Measurements from ENCODE around the gene PROM1.

Gene PROM1

DNA sequence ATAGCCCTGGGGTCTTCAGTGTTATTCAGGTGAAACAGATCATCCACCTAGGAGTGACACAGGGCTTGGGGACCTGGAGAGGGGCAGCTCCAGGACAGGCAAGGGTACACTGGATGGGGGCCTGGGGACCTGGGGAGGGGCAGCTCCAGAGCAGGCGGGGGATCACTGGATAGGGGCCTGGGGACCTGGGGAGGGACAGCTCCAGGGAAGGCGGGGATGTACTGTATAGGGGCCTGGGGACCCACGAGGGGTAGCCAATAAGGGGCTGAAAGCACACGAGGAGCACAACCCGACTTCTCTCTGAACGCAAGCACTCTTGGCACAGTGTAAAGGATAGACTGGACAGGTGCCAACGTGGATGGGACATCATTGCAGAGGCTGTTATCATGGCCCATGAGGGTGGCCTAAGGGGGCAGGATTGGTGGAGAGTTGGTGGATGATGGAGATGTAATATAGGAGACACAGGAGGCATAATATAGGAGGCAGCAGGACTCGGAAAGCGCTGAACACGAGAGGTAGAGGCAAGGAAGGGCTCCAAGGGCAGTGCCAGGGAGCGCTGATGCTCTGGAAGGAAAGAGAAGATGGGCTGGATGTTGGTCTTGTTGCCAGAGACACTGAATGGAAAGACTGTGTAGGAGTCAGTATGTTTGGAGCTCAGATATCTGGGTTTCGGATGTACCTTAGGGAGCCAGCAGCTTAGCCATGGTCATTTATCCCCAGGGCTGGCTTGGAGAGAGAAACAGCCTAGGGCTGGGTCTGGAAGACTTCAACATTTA, 82.9 kb downstream of the PROM1 start:
- Mint-ChIP-seq H3K4me1 (peaks cover 4% of the 10 kb centered on the region), H3K27me3 (ENCODE audit: low read depth, poor library complexity) (no peaks in the 10 kb centered on the region), H3K36me3 (ENCODE audit: low read depth) (no peaks in the 10 kb centered on the region), H3K9me3 (no peaks in the 10 kb centered on the region), H3K4me3 (no peak overlapping the region), H3K27ac (no peak overlapping the region)
- no peak for DNase-seq
- no peak for TF ChIP-seq CTCF (IDR thresholded peaks at IDR 0.05)

- Mint-ChIP-seq H3K27ac (no peak overlapping the region), H3K27me3 (ENCODE audit: low read depth, poor library complexity) (peaks cover 5% of the 10 kb centered on the region), H3K36me3 (ENCODE audit: low read depth) (peaks cover 15% of the 10 kb centered on the region), H3K4me3 (no peak overlapping the region), H3K4me1 (no peaks in the 10 kb centered on the region), H3K9me3 (no peaks in the 10 kb centered on the region)
- TF ChIP-seq CTCF (IDR thresholded peaks at IDR 0.05): no peak
- DNase-seq: no peak
Observed at GRCh38 chr4:15996773-15997172, 87.0 kb downstream of the PROM1 start.

GRCh38 chr4:15995826-15996225, 88.0 kb downstream of the PROM1 start:
- no peak for TF ChIP-seq CTCF (IDR thresholded peaks at IDR 0.05)
- no peaks in the 10 kb centered on the region for H3K4me1 Mint-ChIP-seq
- H3K27ac Mint-ChIP-seq: no peak overlapping the region
- peaks cover 20% of the 10 kb centered on the region for H3K36me3 Mint-ChIP-seq (ENCODE audit: low read depth)
- H3K27me3 Mint-ChIP-seq (ENCODE audit: low read depth, poor library complexity): peaks cover 5% of the 10 kb centered on the region
- H3K9me3 Mint-ChIP-seq: no peaks in the 10 kb centered on the region
- no peak overlapping the region for H3K4me3 Mint-ChIP-seq
- no peak for DNase-seq

- H3K36me3 Mint-ChIP-seq (ENCODE audit: low read depth): peaks cover 40% of the 10 kb centered on the region
- H3K4me1 Mint-ChIP-seq: peaks cover 9% of the 10 kb centered on the region
- no peak for TF ChIP-seq CTCF (IDR thresholded peaks at IDR 0.05)
- H3K27me3 Mint-ChIP-seq (ENCODE audit: low read depth, poor library complexity): peaks cover 5% of the 10 kb centered on the region
- H3K9me3 Mint-ChIP-seq: no peaks in the 10 kb centered on the region
- DNase-seq: no peak
- H3K27ac Mint-ChIP-seq: no peak overlapping the region
- no peak overlapping the region for H3K4me3 Mint-ChIP-seq
Observed at GRCh38 chr4:15992167-15992485, 91.7 kb downstream of the PROM1 start.

DNA sequence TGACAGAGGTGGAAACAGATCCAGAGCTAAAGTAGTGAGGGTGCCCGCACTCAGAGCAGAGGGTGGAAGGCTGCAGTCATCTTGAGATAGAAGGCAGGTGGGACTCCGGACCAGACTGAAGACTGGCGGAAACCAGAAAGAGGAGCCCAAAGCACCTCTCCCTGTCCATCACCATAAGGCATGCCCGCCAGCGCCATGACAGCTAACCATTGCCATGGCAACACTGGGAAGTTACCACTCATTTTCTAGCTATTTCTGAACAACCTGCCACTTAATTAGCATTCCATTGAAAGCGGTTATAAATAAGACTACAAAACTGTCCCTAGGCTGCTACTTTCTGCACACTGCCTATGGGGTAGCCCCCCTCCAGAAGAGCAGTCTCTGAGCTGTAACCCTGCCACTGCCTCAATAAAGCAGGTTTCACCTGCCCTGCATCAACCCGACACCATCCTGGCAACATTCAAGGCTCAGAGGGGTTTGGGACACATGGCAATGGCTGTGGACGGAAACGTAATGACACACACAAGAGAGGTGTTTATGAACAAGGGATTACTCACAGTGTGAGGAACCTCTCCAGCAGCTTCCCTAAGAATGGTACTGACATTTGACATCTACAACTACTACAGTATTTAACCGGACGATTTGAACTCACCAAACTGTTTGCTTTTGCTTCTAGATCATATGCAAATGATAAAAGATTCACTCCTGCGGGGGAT, 93.1 kb downstream of the PROM1 start:
- Mint-ChIP-seq H3K36me3 (ENCODE audit: low read depth) (peaks cover 53% of the 10 kb centered on the region), H3K4me3 (no peak overlapping the region), H3K27ac (no peak overlapping the region), H3K4me1 (peaks cover 9% of the 10 kb centered on the region), H3K27me3 (ENCODE audit: low read depth, poor library complexity) (peaks cover 5% of the 10 kb centered on the region), H3K9me3 (no peaks in the 10 kb centered on the region)
- DNase-seq: no peak
- TF ChIP-seq CTCF (IDR thresholded peaks at IDR 0.05): no peak

- Mint-ChIP-seq H3K4me1 (peaks cover 9% of the 10 kb centered on the region), H3K4me3 (no peak overlapping the region), H3K9me3 (no peaks in the 10 kb centered on the region), H3K27me3 (ENCODE audit: low read depth, poor library complexity) (peaks cover 2% of the 10 kb centered on the region), H3K27ac (no peak overlapping the region), H3K36me3 (ENCODE audit: low read depth) (peaks cover 65% of the 10 kb centered on the region)
- no peak for DNase-seq
- no peak for TF ChIP-seq CTCF (IDR thresholded peaks at IDR 0.05)
Observed at GRCh38 chr4:15989424-15989823, 94.4 kb downstream of the PROM1 start.
